Measurements from ENCODE around the gene NUAK1.

The NUAK1 gene

DNA sequence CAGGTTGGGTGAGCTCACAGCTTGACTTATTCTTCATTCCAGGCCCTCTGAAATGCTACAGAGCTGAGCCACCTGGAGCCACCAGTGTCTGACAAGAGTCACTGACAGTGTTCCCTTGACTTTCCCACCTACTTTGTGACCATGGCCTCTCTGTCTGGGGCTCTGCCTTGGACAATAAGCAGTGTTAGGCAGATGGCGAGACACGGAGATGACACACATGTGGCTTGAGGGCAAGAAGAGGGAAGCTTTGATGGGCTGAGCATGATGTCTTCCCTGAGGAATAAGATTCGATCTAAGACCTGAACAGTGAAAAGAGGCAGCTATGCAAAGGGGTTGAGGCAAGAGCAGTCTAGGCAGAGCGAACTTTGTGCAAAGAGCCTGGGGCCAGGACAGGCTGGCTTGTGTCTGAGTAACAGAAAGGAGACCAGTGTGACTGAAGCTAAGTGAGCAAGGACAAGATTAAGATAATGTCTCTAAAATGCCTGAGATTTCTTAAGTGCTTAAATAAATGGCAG, 105.5 kb downstream of the NUAK1 start:
- DNase-seq, result no peak
- no peak overlapping the region for H3K27ac ChIP-seq
- no peaks in the 10 kb centered on the region for H3K36me3 ChIP-seq
- no peaks in the 10 kb centered on the region for H3K9me3 ChIP-seq (ENCODE audit: severe bottlenecking)
- TF ChIP-seq, protein P1, sequence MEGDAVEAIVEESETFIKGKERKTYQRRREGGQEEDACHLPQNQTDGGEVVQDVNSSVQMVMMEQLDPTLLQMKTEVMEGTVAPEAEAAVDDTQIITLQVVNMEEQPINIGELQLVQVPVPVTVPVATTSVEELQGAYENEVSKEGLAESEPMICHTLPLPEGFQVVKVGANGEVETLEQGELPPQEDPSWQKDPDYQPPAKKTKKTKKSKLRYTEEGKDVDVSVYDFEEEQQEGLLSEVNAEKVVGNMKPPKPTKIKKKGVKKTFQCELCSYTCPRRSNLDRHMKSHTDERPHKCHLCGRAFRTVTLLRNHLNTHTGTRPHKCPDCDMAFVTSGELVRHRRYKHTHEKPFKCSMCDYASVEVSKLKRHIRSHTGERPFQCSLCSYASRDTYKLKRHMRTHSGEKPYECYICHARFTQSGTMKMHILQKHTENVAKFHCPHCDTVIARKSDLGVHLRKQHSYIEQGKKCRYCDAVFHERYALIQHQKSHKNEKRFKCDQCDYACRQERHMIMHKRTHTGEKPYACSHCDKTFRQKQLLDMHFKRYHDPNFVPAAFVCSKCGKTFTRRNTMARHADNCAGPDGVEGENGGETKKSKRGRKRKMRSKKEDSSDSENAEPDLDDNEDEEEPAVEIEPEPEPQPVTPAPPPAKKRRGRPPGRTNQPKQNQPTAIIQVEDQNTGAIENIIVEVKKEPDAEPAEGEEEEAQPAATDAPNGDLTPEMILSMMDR (IDR thresholded peaks at IDR 0.05; ENCODE audit: low read depth, low read length), result no peak
- no peak overlapping the region for H3K4me3 ChIP-seq (ENCODE audit: low read depth, low read length)
- H3K27me3 ChIP-seq (ENCODE audit: insufficient read depth, low read depth, severe bottlenecking), result no peaks in the 10 kb centered on the region

DNA sequence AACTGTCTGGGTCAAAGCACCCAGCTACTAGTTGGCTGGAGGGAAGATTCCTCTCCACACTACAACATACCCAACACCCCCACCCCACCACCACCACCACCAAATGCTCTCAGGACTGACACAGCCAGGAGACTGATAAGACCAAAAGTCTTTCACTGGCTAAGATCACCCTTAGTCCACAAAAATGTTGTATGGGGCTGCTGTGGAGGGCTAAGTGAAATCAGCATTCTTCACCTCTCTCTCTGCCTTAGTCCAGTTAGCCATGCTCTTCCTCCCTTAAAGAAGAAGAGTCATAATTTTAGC, 106.2 kb downstream of the NUAK1 start:
- H3K27me3 ChIP-seq (ENCODE audit: insufficient read depth, low read depth, severe bottlenecking), result no peaks in the 10 kb centered on the region
- no peaks in the 10 kb centered on the region for H3K36me3 ChIP-seq
- H3K9me3 ChIP-seq (ENCODE audit: severe bottlenecking), result no peaks in the 10 kb centered on the region
- DNase-seq, result no peak
- TF ChIP-seq, protein P1 (IDR thresholded peaks at IDR 0.05; ENCODE audit: low read depth, low read length), result no peak
- no peak overlapping the region for H3K27ac ChIP-seq
- H3K4me3 ChIP-seq (ENCODE audit: low read depth, low read length), result no peak overlapping the region

DNA sequence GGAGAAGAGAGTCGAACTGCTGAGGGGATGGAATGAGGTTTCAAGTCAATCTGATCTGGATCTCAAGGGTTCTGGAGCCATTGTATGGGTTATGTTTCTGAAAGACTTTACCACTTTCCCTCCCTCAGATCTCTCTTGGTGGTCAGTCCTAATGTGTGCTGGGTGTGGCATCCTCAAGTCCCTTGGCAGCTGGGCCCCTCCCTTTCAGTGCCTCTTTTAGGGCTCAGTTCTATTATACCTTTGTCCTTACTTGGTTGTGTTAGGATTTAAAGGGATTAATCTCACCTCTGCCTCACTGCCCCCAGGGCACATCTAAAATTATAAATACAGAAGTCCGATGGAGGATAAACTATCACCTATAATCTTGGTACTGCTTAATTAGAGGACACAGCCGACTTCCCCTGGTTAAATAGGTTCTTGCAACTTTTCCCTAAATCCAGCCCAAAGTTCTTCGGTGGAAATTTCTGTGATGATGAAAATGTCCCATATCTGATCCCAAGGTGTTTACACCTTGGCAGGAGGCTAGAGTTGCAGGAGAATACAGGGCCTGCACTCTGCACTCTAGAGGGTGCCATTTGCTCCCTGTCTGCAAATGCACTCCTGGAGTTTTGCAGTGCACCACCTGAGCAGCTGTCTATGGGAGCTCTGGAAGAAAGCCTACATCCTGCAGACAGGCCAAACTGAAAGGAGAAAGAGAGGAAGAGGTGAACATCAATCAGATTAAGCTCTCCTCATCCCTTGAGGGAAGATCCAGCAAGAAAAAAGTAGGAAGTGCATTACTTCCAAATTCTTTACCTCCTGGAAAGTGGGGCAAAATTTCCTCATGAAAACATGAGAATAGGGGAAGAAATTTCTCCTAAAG, 106.8 kb downstream of the NUAK1 start:
- TF ChIP-seq, protein P1 (IDR thresholded peaks at IDR 0.05; ENCODE audit: low read depth, low read length), result no peak
- H3K27ac ChIP-seq, result no peak overlapping the region
- H3K36me3 ChIP-seq, result no peaks in the 10 kb centered on the region
- DNase-seq, result no peak
- no peaks in the 10 kb centered on the region for H3K27me3 ChIP-seq (ENCODE audit: insufficient read depth, low read depth, severe bottlenecking)
- H3K9me3 ChIP-seq (ENCODE audit: severe bottlenecking), result no peaks in the 10 kb centered on the region
- no peak overlapping the region for H3K4me3 ChIP-seq (ENCODE audit: low read depth, low read length)

DNA sequence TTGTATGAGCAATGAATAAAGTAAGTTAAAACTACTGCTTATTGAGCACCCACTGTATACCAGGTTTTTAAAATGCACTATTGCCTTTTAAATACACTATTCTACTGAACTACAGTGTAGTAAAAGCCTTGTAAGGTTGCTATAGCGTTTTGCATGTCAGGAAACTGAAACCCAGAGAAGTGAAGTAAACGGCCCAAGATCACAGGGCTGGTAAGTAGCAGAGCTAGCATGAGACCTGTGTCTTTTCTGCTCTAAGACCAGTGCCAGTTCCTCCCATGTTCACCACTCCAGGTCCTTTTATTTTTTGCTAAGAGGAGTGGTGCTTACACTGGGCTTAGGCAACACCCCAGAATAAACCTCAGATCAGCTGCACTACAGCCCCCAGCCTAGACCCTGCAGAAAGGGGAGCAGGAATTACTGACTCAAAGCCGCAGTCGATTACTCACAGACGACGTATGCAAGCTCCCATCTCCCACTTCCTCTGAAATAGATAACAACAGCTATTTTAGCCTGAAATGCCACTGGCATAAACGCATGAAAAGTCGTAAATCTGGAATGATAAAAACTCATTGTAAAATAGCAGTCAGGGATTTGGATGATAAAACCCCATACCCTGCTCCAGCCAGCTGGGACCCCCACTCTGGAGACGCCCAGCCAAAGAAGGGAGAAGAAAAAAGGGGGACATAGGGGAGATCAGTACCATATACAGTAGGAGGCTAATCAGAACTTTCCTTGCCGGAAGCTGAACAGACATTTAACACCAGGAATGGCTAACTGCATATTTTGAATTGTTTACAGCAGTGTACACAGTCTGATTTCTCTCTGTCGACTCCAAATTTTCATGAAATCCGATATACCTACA, 108.3 kb downstream of the NUAK1 start:
- Histone ChIP-seq H3K27me3 (ENCODE audit: insufficient read depth, low read depth, severe bottlenecking) (no peaks in the 10 kb centered on the region), H3K36me3 (no peaks in the 10 kb centered on the region), H3K27ac (no peak overlapping the region), H3K9me3 (ENCODE audit: severe bottlenecking) (no peaks in the 10 kb centered on the region), H3K4me3 (ENCODE audit: low read depth, low read length) (no peak overlapping the region)
- TF ChIP-seq, protein P1 (IDR thresholded peaks at IDR 0.05; ENCODE audit: low read depth, low read length), result no peak
- DNase-seq, result no peak

DNA sequence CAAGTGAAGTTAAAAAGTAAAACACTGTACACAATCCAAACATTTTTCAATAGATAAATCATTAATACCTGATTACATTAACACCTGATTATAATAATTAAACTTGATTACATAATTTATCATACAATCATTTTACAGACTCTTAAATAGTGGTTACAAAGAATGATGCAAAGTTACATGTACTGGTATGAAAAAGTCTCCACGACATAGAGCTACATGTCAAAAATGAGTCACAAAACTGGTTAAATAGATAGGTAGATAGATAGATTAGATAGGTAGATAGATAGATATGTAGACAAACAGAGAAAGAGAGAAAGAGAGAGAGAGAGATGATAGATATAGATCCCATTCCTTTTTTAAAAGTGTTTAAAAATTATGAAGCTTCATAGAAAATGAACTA, 109.2 kb downstream of the NUAK1 start:
- Histone ChIP-seq H3K36me3 (no peaks in the 10 kb centered on the region), H3K9me3 (ENCODE audit: severe bottlenecking) (no peaks in the 10 kb centered on the region), H3K4me3 (ENCODE audit: low read depth, low read length) (no peak overlapping the region), H3K27me3 (ENCODE audit: insufficient read depth, low read depth, severe bottlenecking) (no peaks in the 10 kb centered on the region), H3K27ac (no peak overlapping the region)
- TF ChIP-seq, protein P1 (IDR thresholded peaks at IDR 0.05; ENCODE audit: low read depth, low read length), result no peak
- DNase-seq, result no peak

Measured in WERI-Rb-1 (cell line).